Kidney capillary endothelial cell (primary cell): ENCODE data around the gene NEGR1.

ENCODE experiments used
- DNase-seq: peaks from one replicate; pipeline ENCODE4 v3.0.0-alpha.2; 2018; ENCODE audit warnings: low spot score

NEGR1 gene

GRCh38 chr1:72117621-72118020 is 164.7 kb downstream of the NEGR1 start:
- DNase-seq, result no peak

DNA sequence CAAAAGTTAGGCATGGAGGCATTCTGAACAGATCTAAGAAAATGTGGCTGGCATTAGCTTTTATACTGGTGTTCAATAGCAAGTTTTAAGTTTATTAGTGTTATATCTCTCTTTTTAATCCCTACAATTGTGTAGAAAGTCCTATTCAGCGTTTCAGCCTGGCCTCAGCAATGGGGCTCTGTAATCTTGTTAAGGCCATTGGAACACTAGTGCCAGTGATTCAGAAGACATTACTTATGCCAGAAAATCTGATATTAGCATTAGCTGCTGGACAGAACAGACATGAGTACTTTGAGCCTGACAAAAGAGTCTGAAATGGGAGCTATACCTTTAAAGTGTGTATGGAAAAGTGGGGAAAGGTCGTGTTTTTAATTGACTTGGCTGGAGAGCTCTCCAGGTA is 167.0 kb downstream of the NEGR1 start:
- DNase-seq, result no peak

DNA sequence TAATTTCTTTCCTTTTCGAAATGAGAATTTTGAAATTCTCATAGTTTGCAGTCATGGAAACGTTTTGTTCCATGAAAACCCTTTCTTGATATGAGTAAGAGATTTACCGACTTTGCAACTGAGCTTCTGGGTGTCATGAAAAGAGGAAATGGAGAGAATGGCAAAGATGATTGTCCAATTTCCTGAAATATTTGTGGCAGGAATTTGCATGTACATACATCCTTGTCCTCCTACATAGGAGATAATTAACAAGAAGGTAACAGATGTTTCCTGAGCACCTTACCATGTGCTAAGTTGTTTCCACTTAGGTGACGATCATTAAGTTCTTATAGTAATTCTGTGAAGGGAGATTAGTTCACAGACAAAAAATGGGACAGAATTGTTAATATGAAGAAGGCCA is 170.7 kb downstream of the NEGR1 start:
- no peak for DNase-seq

DNA sequence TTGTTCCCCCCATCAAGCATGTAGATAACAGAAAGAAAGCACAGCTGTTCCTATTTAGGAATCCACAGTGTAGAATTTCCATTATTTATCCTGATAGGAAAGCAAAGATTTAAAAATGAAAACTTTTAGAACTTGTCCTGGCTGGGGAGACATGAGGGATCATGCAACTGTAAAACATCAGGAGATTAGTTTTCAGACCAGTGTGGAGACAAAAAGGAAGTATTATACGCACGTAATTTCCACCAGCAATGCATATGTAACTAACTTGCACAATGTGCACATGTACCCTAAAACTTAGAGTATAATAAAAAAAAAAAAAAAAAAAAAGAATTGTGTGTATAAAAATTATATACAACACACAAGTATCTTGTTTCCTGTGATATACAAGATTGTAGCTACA is 172.4 kb downstream of the NEGR1 start:
- no peak for DNase-seq

GRCh38 chr1:72105201-72105600 is 177.1 kb downstream of the NEGR1 start:
- DNase-seq, result no peak

DNA sequence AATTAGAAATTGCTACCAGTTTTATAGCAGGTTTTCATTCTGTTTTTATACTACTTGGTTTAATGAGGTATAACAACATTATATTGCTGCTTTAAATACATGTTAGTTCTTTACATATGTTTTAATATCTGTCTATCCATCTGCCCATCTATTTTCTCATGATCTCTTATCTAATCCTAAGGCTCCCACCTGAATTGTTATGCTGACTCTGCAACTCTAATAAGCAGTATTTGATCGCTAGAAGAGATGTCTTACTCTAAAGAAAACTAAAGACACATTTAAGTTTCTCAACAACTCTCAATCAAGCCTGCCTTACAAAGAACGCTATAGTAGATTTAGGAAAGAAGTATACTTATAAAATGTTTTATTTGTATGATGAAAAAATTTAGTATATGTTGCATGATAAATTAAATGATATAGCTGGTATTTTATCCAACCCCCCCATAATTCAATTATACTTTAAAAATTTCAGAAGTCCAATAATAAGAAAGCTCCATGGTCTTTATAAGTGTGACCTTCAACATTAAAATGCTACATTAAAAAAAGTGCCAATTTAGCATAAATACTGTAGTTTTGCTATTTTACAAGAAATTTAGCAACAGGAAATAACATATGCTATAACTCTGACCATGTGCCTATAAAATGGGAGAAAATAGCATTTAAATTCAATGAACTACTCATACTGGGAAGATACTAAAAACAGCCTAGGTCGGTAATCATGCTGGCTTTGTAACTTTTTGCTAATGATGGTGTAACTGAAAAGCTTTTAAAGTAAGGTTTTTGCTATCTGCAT is 180.3 kb downstream of the NEGR1 start:
- DNase-seq, result no peak

DNA sequence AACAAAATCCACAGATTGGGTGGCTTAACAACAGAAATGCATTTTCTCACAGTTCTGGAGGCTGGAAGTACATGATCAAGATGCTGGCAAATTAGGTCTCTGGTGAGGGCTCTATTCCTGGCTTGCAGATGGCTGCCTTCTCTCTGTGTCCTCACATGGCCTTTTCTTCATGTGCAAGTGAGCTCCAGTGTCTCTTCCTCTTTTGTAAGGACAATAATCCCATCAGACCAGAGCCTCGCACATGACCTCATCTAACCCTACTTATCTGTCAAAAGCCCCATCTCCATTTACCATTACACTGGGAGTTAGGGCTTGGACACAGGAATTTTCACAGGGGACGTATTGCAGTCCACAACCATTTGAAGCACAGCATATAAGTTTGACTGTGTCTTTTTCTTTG is 181.6 kb downstream of the NEGR1 start:
- no peak for DNase-seq

- DNase-seq, result no peak
These were observed 184.3 kb downstream of the NEGR1 start for GRCh38 chr1:72097851-72098570.

DNA sequence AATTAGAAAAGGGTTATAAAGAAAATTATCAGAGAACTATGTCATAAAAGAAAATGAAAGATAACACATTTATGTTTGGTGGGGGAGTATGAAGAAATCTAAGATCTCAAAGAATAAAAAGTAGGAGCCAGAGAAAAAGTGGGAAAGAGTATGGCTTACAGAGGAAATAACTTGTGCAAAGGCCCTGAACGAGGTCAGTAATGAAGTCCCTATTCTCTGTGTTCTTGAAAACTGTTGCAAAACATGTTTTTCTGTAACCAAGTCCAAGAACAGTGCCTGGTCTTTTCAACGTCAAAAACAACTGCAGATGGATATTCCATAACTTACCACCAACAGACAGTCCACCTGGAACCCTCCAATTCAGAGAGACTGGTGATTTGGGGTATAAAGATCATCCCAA is 188.1 kb downstream of the NEGR1 start:
- no peak for DNase-seq

GRCh38 chr1:72086394-72086793 is 195.9 kb downstream of the NEGR1 start:
- no peak for DNase-seq

DNA sequence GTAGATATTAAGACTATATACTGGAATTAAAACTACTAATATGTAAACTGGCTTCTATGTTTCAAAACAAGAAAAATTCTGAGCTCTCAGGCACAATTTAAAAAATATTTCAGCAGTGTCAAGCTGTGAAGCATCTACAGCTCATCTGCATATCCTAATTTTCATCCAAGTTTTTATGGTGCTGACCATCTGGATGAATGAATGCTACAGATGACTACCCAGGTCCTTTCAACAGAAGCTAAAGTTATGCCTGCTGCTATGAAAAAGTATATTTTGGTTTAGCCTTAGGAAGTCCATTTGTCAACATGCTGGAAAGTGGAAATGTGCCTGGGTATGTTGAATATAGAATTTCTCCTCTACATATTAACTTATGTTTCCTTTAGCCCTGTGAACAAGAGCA is 206.9 kb downstream of the NEGR1 start:
- no peak for DNase-seq

DNA sequence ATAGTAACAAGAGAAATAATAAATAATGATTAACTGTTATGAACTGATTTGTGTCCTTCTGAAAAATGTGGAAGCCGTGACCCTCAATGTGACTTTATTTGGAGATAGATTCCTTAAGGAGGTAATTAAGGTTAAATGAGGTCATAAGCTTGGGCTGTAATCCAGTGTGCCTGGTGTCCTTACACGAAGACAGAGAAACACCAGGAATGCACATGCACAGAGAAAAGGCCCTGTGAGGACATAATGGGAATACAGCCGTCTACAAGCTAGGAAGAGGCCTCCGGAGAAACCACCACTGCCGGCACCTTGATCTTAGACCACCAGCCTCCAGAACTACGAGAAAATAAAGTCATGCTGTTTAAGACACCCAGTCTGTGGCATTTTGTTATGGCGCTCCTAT is 215.9 kb downstream of the NEGR1 start:
- no peak for DNase-seq

GRCh38 chr1:72064196-72065075 is 217.9 kb downstream of the NEGR1 start:
- DNase-seq, result no peak

- DNase-seq, result no peak
These were observed 218.8 kb downstream of the NEGR1 start for GRCh38 chr1:72063364-72064044.

DNA sequence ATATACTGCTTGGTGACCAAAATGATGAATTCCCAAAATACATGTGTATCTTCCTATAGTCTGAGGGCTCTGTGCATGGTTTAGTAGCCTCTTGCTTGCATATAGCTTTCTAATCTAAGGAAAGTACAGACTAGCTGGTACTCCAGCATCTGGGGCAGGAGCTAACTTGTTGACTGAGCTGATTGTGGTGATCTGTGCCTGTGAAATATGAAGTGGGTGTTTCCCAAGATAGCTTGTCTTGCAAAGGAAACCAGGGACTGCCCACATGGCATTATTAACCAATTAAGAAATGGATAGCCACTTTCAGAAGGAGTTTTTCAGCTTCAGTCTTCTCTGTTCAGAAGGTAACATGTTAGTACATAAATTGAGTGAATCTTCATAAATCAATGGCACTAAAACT is 219.8 kb downstream of the NEGR1 start:
- no peak for DNase-seq

DNA sequence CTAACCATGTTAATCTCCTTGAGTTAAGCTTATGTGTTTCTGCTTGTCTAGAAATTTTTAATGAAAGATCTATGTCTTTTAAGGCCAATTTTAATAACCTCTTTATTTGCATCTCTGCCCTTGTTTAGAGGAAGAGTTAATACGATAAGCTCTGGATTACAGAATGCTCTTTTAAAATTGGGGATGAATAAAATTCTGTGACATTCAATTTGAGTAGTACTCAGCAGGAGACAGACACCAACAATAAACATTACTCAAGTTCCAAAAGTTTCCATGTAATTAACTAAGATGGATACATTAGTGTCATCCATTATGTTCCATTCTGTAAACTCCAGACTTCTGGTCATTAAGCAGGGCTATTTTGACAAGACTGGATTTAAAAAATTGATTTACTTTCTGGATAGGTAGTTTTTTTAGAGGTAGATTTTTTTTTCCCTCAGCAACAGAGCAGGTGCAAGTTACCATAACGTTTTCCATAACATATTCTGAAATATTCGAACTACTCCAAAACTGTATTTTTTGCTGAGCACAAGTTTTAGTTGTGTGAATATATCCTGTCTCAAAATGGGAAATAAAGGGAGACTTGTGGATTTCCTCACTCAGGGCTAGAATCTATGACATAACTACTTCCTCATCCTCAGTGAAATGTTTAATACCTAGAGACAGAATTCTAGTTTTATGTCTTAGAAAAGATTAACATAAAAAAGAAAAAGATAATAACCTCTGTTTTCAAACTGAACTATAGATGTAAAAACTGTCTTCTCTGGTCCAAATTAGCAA is 221.7 kb downstream of the NEGR1 start:
- DNase-seq, result no peak

GRCh38 chr1:72056516-72056915 is 225.8 kb downstream of the NEGR1 start:
- no peak for DNase-seq

DNA sequence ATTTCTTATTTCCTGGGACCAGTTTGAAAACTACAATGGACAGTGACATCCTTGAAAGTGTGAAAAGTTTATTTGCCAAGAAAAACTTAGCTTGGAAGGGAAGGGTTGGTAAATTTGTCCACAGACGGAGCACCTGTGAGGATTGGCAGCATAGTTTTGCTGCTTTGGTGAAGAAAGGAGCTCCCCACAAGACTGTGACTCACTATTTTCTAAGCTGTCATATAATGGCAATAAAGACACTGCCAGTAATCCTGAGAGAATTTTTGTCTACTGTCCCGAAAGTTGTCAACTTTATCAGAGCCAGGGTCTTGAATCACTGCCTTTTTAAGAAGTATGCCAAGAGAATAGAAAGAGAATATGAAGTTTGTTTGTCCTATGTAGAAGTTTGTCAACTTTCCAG is 230.8 kb downstream of the NEGR1 start:
- DNase-seq, result no peak

DNA sequence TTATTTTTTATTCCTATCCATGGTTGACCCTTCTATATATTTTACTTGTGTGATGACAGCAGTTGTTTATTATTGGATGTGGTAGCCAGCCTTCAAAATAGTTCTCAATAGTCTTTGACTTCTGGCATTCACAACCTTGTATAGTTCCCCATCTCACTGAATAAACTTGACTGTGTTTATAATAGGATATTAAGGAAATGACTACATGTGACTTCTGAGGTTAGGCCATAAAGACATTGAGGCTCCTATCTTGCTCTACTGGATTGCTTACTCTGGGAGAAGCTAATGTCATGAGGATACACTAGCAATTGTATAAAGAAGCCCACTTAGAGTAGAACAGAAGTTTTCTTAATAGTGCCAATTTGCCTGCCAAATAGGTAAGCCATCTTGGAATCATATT is 231.8 kb downstream of the NEGR1 start:
- DNase-seq, result no peak

DNA sequence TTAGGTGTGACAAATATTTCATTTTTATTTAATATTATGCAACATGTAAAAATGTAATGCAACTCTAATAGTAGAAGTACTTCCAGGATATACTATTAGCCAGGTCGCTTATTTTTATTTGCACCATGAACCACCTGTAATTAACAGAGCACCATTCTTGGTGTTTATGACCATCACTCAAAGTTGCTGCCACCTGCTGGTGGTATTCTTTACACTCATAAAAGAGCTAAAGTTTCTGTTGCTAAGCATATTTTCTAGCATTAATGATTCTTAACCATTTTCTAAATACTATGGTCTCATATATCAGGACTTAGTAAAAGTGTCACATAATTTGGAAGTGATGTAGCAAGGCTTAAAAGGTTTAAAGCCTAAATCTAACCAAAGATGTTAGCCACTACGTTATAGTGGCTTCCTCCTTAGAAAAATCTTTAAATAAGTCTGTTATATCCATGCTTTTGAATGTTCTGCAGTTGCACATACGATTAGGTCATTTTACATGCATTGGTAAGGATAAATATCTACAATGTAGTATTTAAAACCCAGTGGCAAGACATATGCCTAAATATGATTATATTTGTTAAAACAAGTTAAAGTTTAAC is 244.5 kb downstream of the NEGR1 start:
- peak; percentile 16 for DNase-seq

GRCh38 chr1:72034827-72035226 is 247.5 kb downstream of the NEGR1 start:
- DNase-seq, result no peak
